Stimulated activated naive B cell treated with anti-CD40 and anti-IgM and Interleukin-4, amounts not matched to agents 10 μg/mL and 1 μg/mL and 100 μg/mL, for 72 hours (primary cell): ENCODE measurements around the gene RAD51B.
"Not testable (repeated sequence)": the region's sequence is repeated elsewhere in the genome, so short reads cannot be mapped to it uniquely, and the experiment has no call there.

Experiments used
- ATAC-seq, 2 donors: fragments of 150-1000 bp; cut with Tn5 transposase; replicated peaks; 2 replicates each; pipeline ENCODE4 v1.10.0; 2021; ENCODE audit warnings: moderate library complexity in 1 of 2
- DNase-seq: peaks from one replicate; pipeline ENCODE4 v3.0.0; 2021
- H3K27ac Mint-ChIP-seq: one replicate; pipeline ENCODE4 v1.8.0; 2022; ENCODE audit warnings: mild to moderate bottlenecking, mixed read lengths
- H3K27me3 Mint-ChIP-seq, 2 donors: one replicate each; pipeline ENCODE4 v1.8.0; 2022; ENCODE audit warnings: mixed read lengths in 2 of 2
- H3K36me3 Mint-ChIP-seq, 2 donors: one replicate each; pipeline ENCODE4 v1.8.0; 2022; ENCODE audit warnings: mixed read lengths in 2 of 2, mild to moderate bottlenecking in 1 of 2
- H3K4me1 Mint-ChIP-seq, 2 donors: one replicate each; pipeline ENCODE4 v1.8.0; 2022; ENCODE audit warnings: mixed read lengths in 2 of 2, mild to moderate bottlenecking in 1 of 2
- H3K4me3 Mint-ChIP-seq, 2 donors: one replicate each; pipeline ENCODE4 v1.8.0; 2022; ENCODE audit warnings: mild to moderate bottlenecking in 2 of 2, mixed read lengths in 2 of 2, moderate library complexity in 1 of 2
- H3K9me3 Mint-ChIP-seq, 2 donors: one replicate each; pipeline ENCODE4 v1.8.0; 2022; ENCODE audit warnings: mixed read lengths in 2 of 2, mild to moderate bottlenecking in 1 of 2

RAD51B gene

DNA sequence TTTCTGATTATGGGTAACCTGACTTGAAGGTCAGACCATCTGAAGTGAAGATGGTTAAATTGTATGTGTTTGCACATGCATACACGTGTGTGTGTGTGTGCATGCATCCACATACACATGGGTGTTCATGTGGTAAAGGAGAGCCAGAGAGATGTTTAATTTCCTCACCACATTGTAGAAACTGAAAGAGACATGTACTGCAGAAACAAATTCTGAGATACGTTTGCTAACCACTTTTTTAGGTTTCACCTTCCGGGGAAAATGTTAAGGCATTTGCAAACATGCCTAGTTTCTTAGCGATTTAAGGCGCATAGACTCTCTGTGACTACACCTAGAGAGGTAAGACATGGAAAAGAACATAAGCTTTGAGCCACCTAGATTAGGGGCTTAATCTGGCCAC, 362.9 kb downstream of the RAD51B start:
- H3K27me3 Mint-ChIP-seq = no peaks in the 10 kb centered on the region
- H3K36me3 Mint-ChIP-seq = peaks cover 0 to 3% of the 10 kb centered on the region in 2 donors
- peak; percentile 60 to 65 for ATAC-seq
- no peak for DNase-seq
- no peaks in the 10 kb centered on the region for H3K9me3 Mint-ChIP-seq
- peaks cover 12 to 24% of the 10 kb centered on the region in 2 donors for H3K4me1 Mint-ChIP-seq
- H3K27ac Mint-ChIP-seq = peak overlapping the region; percentile 3
- H3K4me3 Mint-ChIP-seq = no peak overlapping the region

DNA sequence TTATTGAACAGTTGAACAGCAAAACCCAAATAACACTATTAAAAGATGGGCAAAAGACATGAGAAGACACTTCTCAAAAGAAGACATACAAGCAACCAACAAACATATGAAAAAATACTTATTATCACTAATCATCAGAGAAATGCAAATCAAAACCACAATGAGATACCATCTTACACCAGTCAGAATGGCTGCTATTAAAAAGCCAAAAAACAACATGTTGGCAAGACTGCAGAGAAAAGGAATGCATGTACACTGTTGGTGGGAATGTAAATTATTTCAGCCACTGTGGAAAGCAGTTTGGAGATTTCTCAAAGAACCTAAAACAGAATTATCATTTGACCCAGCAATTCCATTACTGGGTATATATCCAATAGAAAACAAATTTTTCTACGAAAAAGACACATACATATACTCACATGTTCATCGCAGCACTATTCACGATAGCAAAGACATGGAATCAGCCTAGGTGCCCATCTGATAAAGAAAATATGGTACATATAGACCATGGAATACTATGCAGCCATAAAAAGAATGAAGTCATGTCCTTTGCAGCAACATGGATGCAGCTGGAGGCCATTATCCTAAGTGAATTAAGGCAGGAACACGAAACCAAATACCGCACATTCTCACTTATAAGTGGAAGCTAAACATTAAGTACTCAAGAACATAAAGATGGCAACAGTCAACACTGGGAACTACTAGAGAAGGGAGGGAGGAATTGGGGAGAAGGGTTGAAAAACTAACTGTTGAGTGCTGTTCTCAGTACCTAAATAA, 367.1 kb downstream of the RAD51B start:
- H3K36me3 Mint-ChIP-seq, H3K27ac Mint-ChIP-seq, ATAC-seq, H3K9me3 Mint-ChIP-seq, DNase-seq, H3K27me3 Mint-ChIP-seq, H3K4me3 Mint-ChIP-seq: not testable (repeated sequence)
- peaks cover 3 to 12% of the 10 kb centered on the region in 2 donors for H3K4me1 Mint-ChIP-seq

DNA sequence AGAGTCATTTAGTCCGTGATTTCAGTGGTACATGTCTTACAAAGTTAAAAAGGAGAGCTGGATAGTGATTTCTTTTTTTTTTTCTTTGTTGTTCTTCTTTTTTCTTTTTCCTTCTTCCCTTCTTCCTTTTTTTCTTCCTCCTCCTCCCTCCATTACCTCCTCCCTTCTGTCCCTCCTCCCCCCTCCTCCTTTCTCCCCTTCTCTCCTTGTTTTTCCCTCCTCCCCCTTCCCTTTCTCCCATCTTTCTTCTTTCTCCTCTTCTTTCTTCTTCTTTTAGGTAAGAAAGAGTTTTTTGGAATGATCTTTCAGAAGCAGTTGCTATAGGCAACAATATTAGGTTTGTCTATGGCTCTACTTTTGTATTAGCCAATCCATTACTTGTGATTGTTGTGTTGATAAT, 368.6 kb downstream of the RAD51B start:
- Mint-ChIP-seq H3K27ac (no peak overlapping the region), H3K36me3 (no peaks in the 10 kb centered on the region), H3K4me1 (peaks cover 0 to under 1% of the 10 kb centered on the region in 2 donors), H3K27me3 (no peaks in the 10 kb centered on the region), H3K9me3 (no peaks in the 10 kb centered on the region), H3K4me3 (no peak overlapping the region)
- no peak for DNase-seq
- ATAC-seq = no peak

DNA sequence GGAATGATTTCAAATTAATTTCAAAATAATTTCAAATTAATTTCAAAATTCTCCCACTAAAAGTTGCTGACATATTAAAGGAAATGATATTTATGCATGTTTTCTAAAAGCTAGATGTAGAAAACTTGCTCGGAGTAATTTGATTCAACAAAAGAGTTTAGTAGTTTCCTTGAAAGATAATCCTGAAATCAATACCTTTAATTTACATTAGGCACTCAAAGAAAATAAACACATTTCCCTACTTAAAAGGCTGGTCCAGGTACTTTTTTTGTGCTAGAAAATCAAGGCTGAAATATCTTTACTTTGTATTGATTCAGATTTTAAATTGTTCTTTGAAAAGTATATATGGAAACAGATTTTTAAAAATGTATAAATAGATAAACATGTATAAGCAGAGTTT, 370.5 kb downstream of the RAD51B start:
- Mint-ChIP-seq H3K4me1 (no peaks in the 10 kb centered on the region), H3K9me3 (no peaks in the 10 kb centered on the region), H3K4me3 (no peak overlapping the region), H3K27me3 (no peaks in the 10 kb centered on the region), H3K36me3 (peaks cover 0 to 4% of the 10 kb centered on the region in 2 donors), H3K27ac (no peak overlapping the region)
- ATAC-seq = no peak
- no peak for DNase-seq

DNA sequence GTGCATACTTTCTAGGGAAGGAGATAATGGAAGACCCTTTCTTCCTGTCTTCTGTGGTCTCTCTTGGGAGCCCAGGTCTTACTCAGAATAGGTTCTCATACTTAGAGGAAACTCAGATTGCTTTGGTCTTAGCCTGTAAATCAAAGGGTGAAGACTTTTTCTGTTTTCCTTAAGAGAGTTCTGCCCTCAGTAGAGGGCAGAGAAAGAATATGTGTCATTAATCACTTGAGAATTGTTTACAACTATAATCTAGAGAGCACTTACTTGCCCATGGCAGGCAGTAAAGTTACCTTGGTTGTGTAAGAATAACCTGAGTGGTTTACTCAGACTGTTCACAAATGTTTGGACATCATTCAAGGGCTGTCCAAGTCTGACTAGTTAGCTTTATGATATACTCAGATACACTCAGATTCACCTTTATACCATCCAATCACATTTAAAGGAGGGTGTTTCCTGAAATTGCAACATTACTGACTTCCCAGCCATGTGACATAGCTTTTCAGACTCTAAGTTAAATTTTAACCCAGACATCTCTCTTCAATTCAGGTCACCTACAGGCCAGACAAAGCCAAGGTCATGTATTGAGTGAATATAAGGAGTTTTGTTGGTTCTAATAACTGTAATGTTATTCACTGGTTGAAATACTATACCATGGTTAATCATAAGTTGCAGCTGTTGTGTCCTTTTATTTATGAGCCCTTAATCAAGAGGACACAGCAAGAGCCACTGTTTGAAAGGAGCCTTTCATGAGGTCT, 372.2 kb downstream of the RAD51B start:
- DNase-seq = no peak

DNA sequence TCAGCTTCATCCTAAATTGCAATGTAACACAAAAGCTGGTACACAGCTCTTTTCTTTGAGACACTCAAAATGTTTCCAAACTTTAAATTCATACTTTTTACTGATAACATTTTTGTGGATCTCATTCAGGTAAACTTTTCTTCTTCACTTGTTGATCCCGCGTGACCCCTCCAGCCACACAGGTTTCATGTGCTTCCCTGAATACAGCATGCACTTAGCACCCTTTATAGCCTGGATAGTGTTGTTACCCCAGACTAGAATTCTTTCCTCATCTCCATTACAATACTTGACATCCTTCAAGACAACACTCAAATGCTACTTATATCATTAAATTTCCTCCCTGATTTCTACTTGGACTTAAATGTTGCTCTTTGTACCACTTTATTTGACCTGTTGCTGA, 373.4 kb downstream of the RAD51B start:
- Mint-ChIP-seq H3K9me3 (no peaks in the 10 kb centered on the region), H3K4me3 (no peak overlapping the region), H3K27me3 (no peaks in the 10 kb centered on the region), H3K27ac (no peak overlapping the region), H3K4me1 (no peaks in the 10 kb centered on the region), H3K36me3 (peaks cover 0 to 4% of the 10 kb centered on the region in 2 donors)
- ATAC-seq = no peak
- no peak for DNase-seq

More for the DNA sequence above, 372.2 kb downstream of the RAD51B start:
- no peak for ATAC-seq
- Mint-ChIP-seq H3K36me3 (peaks cover 0 to 4% of the 10 kb centered on the region in 2 donors), H3K4me3 (no peak overlapping the region), H3K4me1 (no peaks in the 10 kb centered on the region), H3K27me3 (no peaks in the 10 kb centered on the region), H3K27ac (no peak overlapping the region), H3K9me3 (no peaks in the 10 kb centered on the region)

DNA sequence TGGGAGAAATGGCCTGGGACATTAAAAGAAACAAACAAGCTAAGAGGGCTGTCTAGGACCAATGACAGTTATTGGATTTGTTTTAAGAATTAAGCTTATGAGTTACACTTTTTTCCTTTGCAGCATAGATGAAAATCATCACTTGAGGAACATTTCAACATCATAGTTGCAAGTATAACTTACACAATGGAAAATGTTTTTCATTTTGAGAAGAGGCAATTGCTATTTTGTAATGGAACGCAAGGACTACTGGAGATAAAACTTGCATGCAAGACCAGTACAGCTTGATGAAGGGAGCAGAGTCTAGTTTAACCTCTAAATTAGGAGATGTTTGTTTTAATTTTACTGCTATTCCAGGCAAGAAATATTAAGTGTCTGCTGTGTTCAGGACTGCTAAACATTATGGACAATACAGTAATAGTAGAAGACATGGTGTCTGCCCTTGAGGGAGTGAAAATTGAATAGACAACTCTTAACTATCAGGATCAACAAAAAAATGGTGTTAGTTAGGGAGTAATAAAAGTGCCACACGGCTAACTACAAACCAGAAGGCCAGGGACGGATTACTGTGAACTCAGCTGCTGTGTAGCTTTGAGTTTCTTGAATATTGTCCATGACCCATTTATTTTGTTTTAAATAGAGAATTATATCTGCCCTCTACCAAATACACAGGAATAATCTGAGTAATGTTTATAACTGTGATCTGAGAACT, 374.5 kb downstream of the RAD51B start:
- Mint-ChIP-seq H3K4me3 (no peak overlapping the region), H3K27ac (no peak overlapping the region), H3K36me3 (peaks cover 0 to 4% of the 10 kb centered on the region in 2 donors), H3K9me3 (no peaks in the 10 kb centered on the region), H3K4me1 (no peaks in the 10 kb centered on the region), H3K27me3 (no peaks in the 10 kb centered on the region)
- no peak for ATAC-seq
- DNase-seq = no peak

DNA sequence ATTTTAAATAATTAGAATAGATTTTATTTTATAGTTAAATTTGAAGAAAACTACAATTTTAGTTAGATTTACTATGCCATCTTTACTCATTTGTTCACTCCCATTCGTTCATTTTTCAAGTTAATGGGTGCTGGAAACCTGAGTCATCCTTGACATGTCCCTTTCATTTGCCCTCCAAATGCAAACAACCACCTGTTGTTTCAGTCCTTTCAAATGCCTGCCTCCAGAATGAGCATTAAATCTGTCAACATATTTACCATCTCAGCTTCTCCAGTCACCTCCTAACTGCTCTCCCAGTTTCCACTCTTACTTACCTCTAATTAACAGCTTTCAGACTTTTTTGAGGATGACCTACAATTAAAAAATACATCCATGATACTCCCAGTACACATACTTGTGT, 375.5 kb downstream of the RAD51B start:
- Mint-ChIP-seq H3K27ac (no peak overlapping the region), H3K9me3 (no peaks in the 10 kb centered on the region), H3K27me3 (no peaks in the 10 kb centered on the region), H3K4me3 (no peak overlapping the region), H3K4me1 (no peaks in the 10 kb centered on the region), H3K36me3 (peaks cover 0 to 4% of the 10 kb centered on the region in 2 donors)
- DNase-seq = no peak
- ATAC-seq = no peak

DNA sequence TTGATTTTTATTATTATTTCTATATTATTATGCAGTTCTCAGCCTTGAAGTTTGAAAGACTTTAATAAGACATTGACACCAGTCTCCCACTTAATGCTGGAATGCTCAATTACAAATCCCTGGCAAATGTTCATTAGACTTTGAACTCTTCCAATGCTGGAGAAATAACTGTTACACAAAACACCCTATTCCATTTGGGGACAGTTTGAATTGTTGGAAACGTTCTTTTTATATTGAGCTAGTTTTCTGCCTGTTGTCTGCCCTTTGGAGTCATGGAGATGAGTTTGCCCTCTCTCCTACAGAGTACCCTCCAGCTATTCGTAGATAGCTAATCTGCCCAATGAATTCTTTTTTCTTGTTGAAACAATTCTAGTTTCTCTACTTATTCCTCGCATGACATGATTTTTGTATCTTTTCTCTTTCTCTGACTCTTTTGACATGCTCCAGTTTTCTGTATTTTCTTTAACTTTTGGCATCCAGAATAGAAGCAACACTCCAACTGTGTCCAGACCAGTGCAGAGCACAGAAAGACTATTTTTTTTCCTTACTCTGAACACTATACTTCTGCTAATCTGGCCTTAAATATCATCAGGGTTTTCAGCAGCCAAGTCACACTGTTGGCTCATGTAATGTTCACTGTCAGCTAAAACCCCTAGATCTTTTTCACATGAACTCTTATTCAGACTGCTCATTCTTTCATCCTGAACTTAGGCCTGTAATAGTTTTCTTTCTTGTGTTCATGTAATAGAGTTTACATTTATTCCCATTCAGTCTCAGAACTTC, 379.3 kb downstream of the RAD51B start:
- ATAC-seq = no peak
- Mint-ChIP-seq H3K27ac (no peak overlapping the region), H3K4me3 (no peak overlapping the region), H3K9me3 (no peaks in the 10 kb centered on the region), H3K36me3 (peaks cover 0 to 4% of the 10 kb centered on the region in 2 donors), H3K27me3 (no peaks in the 10 kb centered on the region), H3K4me1 (peaks cover 0 to 4% of the 10 kb centered on the region in 2 donors)
- no peak for DNase-seq

DNA sequence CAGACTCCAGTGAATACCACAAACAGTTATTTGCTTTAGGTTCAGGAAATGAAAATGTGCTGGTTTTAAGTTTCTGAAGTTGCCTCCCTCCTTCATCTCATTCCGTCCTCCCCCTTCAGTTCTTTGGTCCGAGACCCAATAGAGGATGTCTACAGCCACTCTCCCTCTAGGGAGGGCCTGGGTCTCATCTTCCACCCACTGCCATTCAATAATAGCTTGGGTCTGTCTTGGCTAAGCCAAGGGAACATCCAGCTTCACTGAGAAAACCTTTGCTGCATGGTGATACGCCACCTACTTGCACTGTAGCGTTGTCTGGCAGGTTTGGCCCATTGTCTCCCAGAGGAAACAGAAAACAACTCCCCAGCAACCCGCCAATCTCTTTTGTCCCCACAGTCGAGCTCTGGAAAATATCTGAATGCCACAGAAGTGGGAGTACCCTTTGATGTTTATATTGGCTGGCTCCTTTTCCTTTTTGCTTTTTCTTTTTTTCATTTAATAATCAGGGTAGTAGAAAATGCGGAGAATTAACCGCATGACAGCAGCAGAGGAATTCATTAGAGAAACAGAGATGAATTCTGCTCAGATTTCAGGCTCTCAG, 380.1 kb downstream of the RAD51B start:
- H3K36me3 Mint-ChIP-seq = no peaks in the 10 kb centered on the region
- ATAC-seq = no peak

DNA sequence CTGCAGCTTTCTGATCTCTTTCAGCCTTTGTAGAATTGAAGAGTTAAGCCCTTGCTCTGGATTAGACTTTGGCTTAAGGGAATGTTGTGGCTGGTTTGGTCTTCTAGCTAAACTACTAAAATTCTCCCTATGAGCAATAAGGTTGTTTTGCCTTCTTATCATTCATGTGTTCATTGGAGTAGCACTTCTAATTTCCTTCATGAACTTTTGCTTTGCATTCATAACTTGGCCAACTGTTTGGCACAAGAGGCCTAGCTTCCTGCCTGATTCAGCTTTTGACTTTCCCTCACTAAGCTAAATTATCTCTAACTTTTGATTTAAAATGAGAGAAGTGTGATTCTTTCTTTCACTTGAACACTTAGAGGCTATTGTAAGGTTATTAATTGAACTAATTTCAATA, 384.3 kb downstream of the RAD51B start:
- H3K27ac Mint-ChIP-seq = no peak overlapping the region
- H3K9me3 Mint-ChIP-seq = no peaks in the 10 kb centered on the region
- no peaks in the 10 kb centered on the region for H3K27me3 Mint-ChIP-seq
- H3K4me1 Mint-ChIP-seq = peaks cover 2 to 11% of the 10 kb centered on the region in 2 donors
- DNase-seq = no peak
- H3K36me3 Mint-ChIP-seq = no peaks in the 10 kb centered on the region
- H3K4me3 Mint-ChIP-seq = no peak overlapping the region
- no peak for ATAC-seq

More for the DNA sequence above, 380.1 kb downstream of the RAD51B start:
- Mint-ChIP-seq H3K4me1 (peaks cover 0 to 7% of the 10 kb centered on the region in 2 donors), H3K9me3 (no peaks in the 10 kb centered on the region), H3K27me3 (no peaks in the 10 kb centered on the region), H3K4me3 (no peak overlapping the region), H3K27ac (no peak overlapping the region)
- no peak for DNase-seq

DNA sequence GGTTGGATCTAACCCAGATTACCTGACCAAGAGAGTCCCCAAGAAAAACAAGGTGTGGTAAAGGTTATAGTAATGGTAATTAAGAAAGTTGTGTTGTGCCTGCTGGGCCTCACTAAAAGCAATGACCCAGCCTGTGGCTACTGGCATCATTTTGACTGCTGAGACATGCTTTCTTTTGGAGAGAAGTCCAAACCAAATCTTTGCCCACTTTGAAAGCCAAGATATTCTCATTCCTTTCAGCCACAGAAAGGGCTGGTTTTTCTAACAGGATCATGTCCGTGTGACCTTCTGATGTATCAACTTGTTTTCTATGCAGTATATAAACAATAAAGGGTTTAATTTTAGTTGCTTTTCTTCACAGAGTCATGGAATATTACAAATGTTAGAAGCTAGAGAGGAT, 388.6 kb downstream of the RAD51B start:
- no peaks in the 10 kb centered on the region for H3K36me3 Mint-ChIP-seq
- no peaks in the 10 kb centered on the region for H3K9me3 Mint-ChIP-seq
- DNase-seq (no peak), ATAC-seq (no peak)
- H3K4me3 Mint-ChIP-seq = no peak overlapping the region
- no peak overlapping the region for H3K27ac Mint-ChIP-seq
- no peaks in the 10 kb centered on the region for H3K27me3 Mint-ChIP-seq
- H3K4me1 Mint-ChIP-seq = peaks cover 18 to 50% of the 10 kb centered on the region in 2 donors

DNA sequence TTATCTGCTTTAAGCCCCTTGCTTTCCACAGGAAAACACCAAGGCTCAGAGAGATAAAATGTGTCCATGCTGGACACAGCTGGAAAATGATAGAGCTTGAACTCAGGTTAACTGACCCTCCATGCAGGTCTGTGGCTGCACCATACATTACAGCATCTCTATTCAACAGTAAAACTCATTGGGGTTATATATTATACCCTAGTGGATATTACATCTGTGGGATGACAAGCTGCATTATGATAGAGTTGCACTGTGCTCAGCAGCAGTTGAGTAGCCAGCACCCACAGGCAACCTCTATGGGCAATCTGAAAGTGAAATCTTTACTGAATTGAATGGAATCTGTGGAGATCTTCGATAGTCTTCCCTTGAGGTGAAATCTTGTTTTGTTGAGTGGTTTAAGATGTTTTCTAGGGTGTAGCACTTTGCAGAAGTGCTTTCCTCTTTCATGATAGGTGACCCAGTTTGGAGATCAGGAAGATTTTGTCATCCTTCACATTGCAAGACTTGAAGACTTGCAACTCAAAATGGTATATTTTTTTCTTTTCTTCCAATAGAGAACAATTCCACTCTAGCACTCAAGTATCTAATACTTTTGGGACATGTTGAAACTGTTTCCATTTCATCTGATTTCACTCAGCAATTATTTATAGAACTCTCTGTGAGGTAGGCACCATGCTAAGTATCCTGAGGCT, 389.2 kb downstream of the RAD51B start:
- DNase-seq = no peak
- Mint-ChIP-seq H3K27ac (no peak overlapping the region), H3K36me3 (no peaks in the 10 kb centered on the region), H3K9me3 (no peaks in the 10 kb centered on the region), H3K27me3 (no peaks in the 10 kb centered on the region), H3K4me1 (peaks cover 18 to 53% of the 10 kb centered on the region in 2 donors), H3K4me3 (no peak overlapping the region)
- no peak for ATAC-seq
